ENCODE results near the gene S100A6.

The S100A6 gene

DNA sequence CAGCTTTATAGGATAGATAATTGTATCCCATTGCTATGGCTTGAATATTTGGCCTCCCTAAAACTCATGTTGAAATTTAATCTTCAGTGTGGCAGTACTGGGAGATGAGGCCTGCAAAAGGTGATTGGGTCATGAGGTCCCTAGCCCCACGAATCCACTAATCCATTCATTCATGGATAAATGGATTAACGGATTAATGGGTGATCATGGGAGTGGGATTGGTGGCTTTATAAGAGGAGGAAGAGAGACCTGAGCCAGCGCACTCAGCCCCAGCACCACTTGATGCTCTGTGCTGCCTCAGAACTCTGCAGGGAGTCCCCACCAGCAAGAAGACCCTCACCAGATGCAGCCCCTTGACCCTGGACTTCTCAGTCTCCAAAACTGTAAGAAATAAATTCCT lies 32.0 kb downstream of the S100A6 start:
- DNase-seq (ENCODE audit: low read depth): no peak

DNA sequence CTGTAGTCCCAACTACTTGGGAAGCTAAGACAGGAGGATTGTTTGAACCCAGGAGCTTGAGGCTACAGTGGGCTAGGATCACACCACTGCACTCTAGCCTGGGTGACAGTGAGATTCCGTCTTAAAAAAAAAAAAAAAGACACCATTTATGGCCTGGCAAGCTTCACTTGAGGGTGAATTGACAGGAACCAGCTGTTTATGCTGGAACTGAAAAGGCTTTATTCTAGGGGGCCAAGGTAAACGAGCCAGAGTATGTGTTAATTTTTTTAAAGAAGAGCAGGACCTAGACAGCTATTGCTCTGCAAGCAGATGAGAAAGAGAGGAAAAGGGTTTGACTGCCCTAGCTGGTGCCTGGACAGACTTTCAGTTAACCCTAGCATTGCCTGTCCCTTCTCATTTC lies 37.0 kb downstream of the S100A6 start:
- no peak for DNase-seq (ENCODE audit: low read depth)

DNA sequence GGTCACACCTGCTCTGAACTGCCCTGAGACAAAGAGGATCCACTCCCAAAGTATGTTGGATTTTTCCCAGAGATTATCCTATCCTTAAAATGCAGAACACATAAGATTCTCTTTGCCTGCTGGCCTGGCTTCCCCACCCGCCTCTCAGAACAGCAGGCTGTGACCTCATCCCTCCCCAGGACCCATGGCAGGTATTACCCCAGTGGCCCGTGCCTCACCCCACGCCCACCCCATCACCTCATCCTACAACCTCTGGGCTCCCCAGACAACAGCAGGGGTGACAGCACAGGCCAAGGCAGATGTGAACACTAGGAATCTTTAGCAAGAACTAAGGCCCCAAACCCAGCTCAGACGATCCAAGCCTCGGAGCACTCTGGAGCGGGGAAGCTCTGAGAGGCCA lies 40.3 kb downstream of the S100A6 start:
- DNase-seq (ENCODE audit: low read depth): no peak

DNA sequence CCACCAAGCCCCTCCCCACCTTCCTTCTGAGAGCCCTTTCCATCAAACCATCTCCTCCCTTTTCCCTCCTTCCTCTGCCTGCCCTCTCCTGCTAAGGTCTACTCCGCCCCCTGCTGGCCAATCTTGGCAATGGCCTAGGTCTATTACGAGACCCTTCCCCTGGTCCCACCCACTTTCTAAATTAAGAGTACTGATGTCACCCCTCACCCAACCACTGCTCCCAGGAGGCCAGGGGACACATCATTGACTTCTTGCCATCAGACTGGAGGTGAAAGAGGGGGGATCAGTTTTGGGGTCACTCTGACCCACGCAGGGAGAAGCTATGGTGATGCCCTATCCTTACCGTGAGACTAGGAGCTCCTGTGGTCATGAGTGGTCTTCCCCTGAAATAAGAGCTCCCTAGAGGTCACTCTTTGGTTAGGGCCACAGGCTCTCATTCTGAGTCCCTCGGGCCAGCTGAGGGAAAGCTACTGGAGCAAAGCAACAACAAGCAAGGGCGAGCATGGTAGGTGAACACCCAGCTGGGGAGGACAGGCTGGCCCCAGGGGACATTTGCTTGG lies 40.7 kb downstream of the S100A6 start:
- peak; percentile 16 for DNase-seq (ENCODE audit: low read depth)

DNA sequence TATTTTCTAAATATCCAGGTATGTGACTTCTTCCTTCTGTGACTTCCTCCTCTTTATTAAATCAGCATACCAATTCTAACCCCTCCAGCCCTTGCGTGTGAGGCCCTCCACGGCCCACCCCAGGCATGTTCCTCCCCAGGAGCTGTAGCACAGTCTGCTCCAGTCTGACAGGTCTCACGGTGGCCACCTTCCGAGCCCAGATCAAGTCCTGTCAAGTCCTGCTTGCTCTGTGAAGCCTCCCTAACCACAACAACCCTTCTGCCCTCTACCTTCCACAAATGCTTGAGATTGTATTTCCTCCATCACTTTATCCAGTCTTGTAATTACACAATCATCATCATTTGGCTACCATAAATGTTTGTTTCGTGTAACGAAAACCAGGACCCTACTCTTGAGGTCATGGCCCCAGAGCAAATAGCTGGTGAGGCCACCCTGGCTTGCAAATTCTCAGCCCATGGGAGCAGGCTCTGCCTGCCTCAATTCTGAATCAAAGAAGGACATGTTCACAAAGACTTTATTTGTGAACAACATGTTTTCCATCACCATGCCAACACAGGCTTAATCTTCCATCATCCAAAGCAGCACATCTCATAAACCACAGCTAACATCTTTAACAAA lies 42.3 kb downstream of the S100A6 start:
- DNase-seq (ENCODE audit: low read depth): no peak

DNA sequence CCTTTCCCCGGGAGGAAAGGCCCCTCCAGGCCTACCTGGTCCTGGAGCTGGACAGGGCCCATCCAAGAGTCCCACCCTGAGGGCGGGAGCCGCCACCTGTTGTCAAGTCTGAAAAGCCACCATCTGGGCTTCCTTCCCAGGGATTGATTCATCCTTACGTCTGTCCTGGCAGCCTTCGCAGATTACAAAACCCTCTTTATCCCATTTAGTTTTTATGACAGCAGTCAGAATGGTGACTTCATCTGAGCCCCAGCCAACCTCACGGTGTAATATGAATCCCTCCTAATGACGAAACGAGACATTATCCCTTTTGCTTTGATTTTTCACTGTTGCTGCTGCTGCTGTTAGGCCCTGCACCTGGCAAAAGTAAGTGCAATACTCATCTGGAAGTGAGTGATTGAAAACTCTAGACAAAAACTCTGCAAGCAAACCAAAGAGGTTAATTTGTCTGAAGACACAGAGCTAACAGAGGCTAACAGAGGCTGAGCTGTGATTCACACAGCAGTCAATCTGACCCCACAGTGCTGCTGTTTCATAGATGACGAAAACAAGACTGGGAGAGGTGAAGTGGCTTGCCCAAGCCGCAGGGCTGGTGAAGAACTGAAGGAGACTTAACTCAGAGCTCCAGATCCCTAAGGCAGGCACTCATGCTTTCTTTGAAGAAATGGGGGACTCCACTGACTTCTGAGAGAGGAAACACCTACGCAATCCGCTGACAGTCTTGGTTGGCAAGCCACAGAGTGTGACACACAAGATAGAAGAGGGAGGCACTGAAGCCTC lies 45.3 kb downstream of the S100A6 start:
- DNase-seq (ENCODE audit: low read depth): peak; percentile 94

DNA sequence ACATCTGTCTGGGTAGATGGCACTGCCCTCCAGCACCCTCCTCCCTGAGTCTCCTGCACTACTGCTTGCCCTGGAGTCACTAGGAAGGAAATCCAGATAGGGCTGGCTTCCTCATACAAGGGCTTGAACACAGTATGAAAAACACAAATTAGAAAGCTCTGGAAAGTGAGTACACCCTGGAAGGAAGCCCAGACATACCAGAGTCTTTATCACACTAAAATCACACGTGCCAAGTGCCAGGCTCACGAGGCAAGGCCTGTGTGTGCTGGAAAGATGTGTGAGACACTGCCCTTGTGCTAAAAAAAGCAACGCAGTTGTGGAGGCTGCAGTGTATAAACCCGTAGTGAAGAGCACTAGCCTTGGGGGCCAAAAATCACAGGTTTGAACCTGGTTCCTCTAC lies 47.1 kb downstream of the S100A6 start:
- DNase-seq (ENCODE audit: low read depth): peak; percentile 71

DNA sequence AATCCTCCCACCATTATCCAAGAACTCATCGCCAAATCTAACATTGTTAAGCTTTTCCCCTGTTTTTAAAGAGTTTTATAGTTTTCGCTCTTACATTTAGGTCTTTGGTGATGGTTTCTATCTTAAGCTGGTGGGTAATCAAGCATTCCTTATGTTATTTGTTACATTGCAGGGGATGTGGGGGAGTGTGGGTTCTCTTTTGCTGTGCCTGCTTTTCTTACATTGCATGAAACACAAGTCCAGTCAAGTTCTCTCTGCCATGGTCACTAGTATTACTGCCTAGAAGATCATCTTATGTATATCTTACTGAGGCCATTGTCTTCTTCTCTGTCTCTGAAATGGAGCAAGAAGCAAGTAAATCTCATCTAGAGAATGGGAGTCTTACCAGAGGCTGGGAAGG lies 48.1 kb downstream of the S100A6 start:
- no peak for DNase-seq (ENCODE audit: low read depth)

DNA sequence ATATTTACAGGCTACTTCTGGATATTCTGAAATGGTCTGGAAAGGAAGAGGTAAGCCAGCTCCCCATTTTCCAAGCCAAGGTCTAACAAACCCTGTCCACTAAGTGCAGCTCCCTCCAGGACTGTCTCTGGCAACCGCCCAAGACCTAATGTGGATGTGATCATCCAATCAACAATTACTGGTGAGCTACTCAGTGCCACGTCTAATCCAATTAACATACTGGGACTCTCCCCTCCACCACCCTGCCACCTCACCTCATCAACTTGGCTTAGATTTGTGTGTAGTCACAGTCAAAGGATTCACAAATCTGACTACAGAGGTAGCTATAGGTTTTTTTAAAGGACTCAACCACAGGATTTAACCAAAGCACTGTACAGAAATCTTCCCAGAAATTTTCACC lies 49.9 kb downstream of the S100A6 start:
- no peak for DNase-seq (ENCODE audit: low read depth)

Data from stromal cell of bone marrow (primary cell).